Glutamatergic neuron (in vitro differentiated cells): ENCODE data around the gene CRB1. TPM values are rescaled to one million over a fixed set of nuclear protein-coding genes. Genes with fewer than 3 reads are reported as not detected.

Experiments used
- DNase-seq: peaks from one replicate; pipeline ENCODE4 v3.0.0; 2022
- H3K27ac Mint-ChIP-seq: one replicate; pipeline ENCODE4 v1.8.0; 2020; ENCODE audit warnings: mild to moderate bottlenecking, mixed read lengths, inconsistent platforms; ENCODE audit not compliant: unreplicated experiment
- H3K27me3 Mint-ChIP-seq: one replicate; pipeline ENCODE4 v1.8.0; 2020; ENCODE audit warnings: mild to moderate bottlenecking, moderate library complexity, mixed read lengths, inconsistent platforms; ENCODE audit not compliant: unreplicated experiment
- H3K36me3 Mint-ChIP-seq: one replicate; pipeline ENCODE4 v1.8.0; 2020; ENCODE audit warnings: mild to moderate bottlenecking, mixed read lengths, inconsistent platforms; ENCODE audit not compliant: unreplicated experiment
- H3K4me1 Mint-ChIP-seq: one replicate; pipeline ENCODE4 v1.8.0; 2020; ENCODE audit warnings: mild to moderate bottlenecking, low read depth, mixed read lengths, inconsistent platforms; ENCODE audit not compliant: unreplicated experiment
- H3K4me3 Mint-ChIP-seq: one replicate; pipeline ENCODE4 v1.8.0; 2020; ENCODE audit warnings: mild to moderate bottlenecking, mixed read lengths, inconsistent platforms; ENCODE audit not compliant: unreplicated experiment
- H3K9me3 Mint-ChIP-seq: one replicate; pipeline ENCODE4 v1.8.0; 2020; ENCODE audit warnings: mild to moderate bottlenecking, moderate library complexity, mixed read lengths, inconsistent platforms; ENCODE audit not compliant: unreplicated experiment
- total RNA-seq: library from RNA; stranded (reverse); fragmentation: NEBNext Ultra II Directional; extraction: Animal tissue kit (Norgen Biotek cat#: 25700); gene quantifications from one replicate; pipeline ENCODE4 v1.2.1, GENCODE V29; 2021; ENCODE audit not compliant: unreplicated experiment
- TF ChIP-seq, protein P1 (sequence below): fragments of 200-600 bp; sonication (generic); IDR thresholded peaks from one replicate; pipeline ENCODE4 v1.5.0; 2021; ENCODE audit not compliant: partially characterized antibody, unreplicated experiment

Gene CRB1
- total RNA-seq, 1 donor from 2014 or later = 7.3 TPM

DNA sequence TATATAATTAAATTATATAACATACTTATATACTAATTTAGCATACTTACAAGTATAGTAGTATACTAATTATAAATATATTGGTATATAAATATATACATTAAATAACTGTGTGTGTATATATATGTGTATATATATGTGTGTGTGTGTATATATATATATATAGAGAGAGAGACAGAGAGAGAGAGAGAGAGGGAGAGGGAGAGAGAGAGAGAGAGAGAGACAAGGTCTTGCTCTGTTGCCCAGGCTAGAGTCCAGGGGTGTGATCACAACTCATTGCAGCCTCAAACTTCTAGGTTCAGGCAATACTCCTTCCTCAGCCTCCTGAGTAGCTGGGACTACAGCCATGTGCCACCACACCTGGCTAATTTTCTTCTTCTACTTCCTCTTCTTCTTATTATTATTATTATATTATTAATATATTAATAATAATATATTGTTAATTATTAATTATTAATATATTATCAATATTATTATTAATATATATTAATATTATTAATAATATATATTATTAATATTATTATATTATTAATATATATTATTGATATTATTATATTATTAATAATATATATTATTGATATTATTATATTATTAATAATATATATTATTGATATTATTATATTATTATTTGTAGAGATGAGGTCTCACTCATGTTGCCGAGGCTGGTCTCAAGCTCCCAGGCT, 185.5 kb downstream of the CRB1 start:
- Mint-ChIP-seq H3K27ac (no peak overlapping the region), H3K9me3 (no peaks in the 10 kb centered on the region), H3K4me1 (no peaks in the 10 kb centered on the region), H3K27me3 (no peaks in the 10 kb centered on the region), H3K4me3 (no peak overlapping the region), H3K36me3 (no peaks in the 10 kb centered on the region)
- DNase-seq = no peak
- TF ChIP-seq, protein P1, sequence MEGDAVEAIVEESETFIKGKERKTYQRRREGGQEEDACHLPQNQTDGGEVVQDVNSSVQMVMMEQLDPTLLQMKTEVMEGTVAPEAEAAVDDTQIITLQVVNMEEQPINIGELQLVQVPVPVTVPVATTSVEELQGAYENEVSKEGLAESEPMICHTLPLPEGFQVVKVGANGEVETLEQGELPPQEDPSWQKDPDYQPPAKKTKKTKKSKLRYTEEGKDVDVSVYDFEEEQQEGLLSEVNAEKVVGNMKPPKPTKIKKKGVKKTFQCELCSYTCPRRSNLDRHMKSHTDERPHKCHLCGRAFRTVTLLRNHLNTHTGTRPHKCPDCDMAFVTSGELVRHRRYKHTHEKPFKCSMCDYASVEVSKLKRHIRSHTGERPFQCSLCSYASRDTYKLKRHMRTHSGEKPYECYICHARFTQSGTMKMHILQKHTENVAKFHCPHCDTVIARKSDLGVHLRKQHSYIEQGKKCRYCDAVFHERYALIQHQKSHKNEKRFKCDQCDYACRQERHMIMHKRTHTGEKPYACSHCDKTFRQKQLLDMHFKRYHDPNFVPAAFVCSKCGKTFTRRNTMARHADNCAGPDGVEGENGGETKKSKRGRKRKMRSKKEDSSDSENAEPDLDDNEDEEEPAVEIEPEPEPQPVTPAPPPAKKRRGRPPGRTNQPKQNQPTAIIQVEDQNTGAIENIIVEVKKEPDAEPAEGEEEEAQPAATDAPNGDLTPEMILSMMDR = no peak

DNA sequence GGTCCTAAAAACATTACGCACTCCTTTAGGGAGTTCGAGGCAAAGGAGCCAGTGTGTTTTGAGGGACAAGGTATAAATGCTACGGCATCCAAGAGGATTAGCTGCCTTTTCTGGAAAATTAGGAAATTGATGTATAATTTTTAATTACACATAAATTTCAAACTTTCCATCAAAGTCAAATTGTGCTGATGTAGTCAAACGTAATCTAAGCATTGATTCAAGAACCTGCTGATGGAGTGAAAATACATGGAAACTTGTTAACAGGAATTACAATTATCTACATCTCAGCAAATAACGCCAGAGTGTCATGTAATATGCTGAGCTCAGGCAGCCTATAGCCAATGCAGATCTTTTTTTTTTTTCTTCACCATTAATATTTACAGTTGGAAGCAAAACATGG, 194.5 kb downstream of the CRB1 start:
- TF ChIP-seq, protein P1 = no peak
- Mint-ChIP-seq H3K9me3 (peaks cover 2% of the 10 kb centered on the region), H3K27me3 (no peaks in the 10 kb centered on the region), H3K36me3 (no peaks in the 10 kb centered on the region), H3K4me1 (peaks cover 5% of the 10 kb centered on the region), H3K27ac (no peak overlapping the region), H3K4me3 (no peak overlapping the region)
- no peak for DNase-seq

DNA sequence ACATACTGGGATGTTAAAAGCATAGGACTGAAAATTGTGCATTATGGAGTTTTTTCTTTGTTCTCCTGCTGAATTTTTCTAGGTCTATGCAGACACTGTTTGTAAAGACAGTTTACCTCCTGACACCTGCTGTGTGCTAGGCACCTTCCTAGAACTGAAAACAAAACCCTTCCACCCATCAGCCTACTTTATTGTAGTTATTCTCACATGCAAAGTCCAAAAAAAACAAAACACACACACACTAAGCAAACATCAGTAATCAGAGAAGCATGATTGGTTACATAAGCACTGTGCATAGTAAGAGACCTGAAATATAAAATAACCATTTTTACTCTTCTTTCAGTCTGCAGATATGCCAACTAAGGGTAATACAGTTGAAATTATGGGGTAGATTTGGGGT, 195.1 kb downstream of the CRB1 start:
- H3K27me3 Mint-ChIP-seq = no peaks in the 10 kb centered on the region
- no peaks in the 10 kb centered on the region for H3K36me3 Mint-ChIP-seq

DNA sequence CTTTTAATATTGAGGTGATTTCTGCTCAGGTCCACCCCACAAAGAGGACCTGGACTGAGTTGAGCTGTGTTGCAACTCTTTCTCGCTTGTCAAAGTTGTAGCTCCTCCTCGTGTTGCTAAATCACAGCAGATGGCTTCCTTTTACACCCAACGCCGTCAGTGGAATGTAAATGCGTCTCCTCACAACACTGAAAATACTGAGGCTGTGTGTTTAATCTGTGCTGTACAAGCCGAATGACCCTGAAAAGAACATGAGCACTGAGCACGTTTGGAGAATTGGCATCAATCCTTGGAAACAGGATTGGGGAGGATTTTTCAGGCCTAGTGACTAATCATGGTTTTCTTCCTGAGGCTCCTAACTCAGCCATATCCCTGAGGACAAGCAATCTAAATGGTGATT, 196.0 kb downstream of the CRB1 start:
- Mint-ChIP-seq H3K27me3 (no peaks in the 10 kb centered on the region), H3K4me1 (peaks cover 5% of the 10 kb centered on the region), H3K36me3 (no peaks in the 10 kb centered on the region), H3K9me3 (no peaks in the 10 kb centered on the region), H3K4me3 (no peak overlapping the region), H3K27ac (no peak overlapping the region)
- no peak for DNase-seq
- TF ChIP-seq, protein P1 = no peak

More for the DNA sequence above, 195.1 kb downstream of the CRB1 start:
- H3K4me1 Mint-ChIP-seq = peaks cover 5% of the 10 kb centered on the region
- no peak overlapping the region for H3K4me3 Mint-ChIP-seq
- TF ChIP-seq, protein P1 = no peak
- H3K27ac Mint-ChIP-seq = no peak overlapping the region
- no peak for DNase-seq
- peaks cover 2% of the 10 kb centered on the region for H3K9me3 Mint-ChIP-seq

DNA sequence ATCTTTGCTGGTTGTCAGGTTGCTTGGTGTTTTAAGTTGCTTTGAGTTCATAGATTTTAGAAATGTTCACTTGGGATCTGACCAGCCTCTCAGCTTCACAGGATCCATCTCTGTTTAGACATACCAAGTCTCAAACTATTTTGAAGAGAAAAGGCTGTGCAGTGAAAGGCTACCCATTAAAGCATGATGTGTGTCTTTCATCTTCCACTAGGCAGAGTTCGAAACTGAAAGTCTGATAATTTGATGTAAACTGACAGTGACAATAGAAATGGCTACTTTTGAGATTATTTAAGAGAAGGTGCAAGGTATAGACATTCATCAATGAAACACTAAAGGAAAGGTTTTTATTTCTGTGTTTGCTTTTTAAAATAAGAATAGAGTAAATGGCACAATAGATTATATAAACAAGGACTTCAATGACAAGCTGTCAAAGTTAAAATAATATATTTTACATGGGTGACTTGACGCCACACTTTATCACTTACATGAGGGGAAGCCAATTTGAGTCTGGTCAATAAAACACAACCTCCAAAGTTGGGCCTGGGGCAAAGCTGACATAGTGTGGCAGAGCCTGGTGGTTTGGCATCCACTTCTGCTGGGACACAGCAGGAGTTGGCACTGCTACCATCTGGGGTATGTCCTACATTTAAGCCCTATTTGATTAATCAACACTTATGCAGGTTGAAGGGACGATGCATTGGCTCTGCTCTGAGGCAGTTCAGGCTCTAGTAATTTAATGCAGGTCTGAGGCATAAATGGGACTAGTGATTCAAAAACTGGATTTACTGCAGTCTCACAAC, 197.7 kb downstream of the CRB1 start:
- Mint-ChIP-seq H3K4me1 (peaks cover 10% of the 10 kb centered on the region), H3K9me3 (no peaks in the 10 kb centered on the region), H3K4me3 (no peak overlapping the region), H3K27ac (no peak overlapping the region), H3K36me3 (no peaks in the 10 kb centered on the region), H3K27me3 (no peaks in the 10 kb centered on the region)
- TF ChIP-seq, protein P1 = no peak
- no peak for DNase-seq
